SU-DHL-6 (cell line): ENCODE results near the gene GLIS2.

ENCODE experiments used
- H2AFZ ChIP-seq: fragments of 200-600 bp; sonication (generic); 2 replicates; pipeline ENCODE4 v1.6.1; 2014; ENCODE audit warnings: low read depth, mild to moderate bottlenecking, moderate library complexity, mixed read lengths, antibody characterized with exemption, low read length; ENCODE audit not compliant: severe bottlenecking
- H3F3A ChIP-seq: fragments of 200-600 bp; shearing (Covaris generic); 2 replicates; pipeline ENCODE4 v1.6.0; 2016; ENCODE audit warnings: antibody characterized with exemption, mild to moderate bottlenecking; ENCODE audit not compliant: insufficient read depth
- H3K27ac ChIP-seq: fragments of 200-600 bp; sonication (generic); 2 replicates; pipeline ENCODE4 v1.5.1; 2016; ENCODE audit warnings: low read depth, mild to moderate bottlenecking, low read length, moderate library complexity, mixed read lengths
- H3K27me3 ChIP-seq: fragments of 200-600 bp; sonication (generic), shearing (Covaris generic); 2 replicates; pipeline ENCODE4 v1.6.0; 2014; ENCODE audit warnings: mild to moderate bottlenecking, low read length
- H3K36me3 ChIP-seq: fragments of 200-600 bp; sonication (generic); 2 replicates; pipeline ENCODE4 v1.6.1; 2014; ENCODE audit warnings: mild to moderate bottlenecking, low read length, mixed read lengths
- H3K4me2 ChIP-seq: fragments of 300-600, 200-600 bp; shearing (Covaris generic), sonication (generic); 2 replicates; pipeline ENCODE4 v1.6.0; 2014; ENCODE audit warnings: low read length, low read depth, mild to moderate bottlenecking; ENCODE audit not compliant: poor library complexity, severe bottlenecking
- H3K4me3 ChIP-seq: fragments of 200-600 bp; sonication (generic); 2 replicates; pipeline ENCODE4 v1.5.1; 2014; ENCODE audit warnings: antibody characterized with exemption, low read length, mild to moderate bottlenecking, mixed read lengths; ENCODE audit not compliant: insufficient read depth, poor library complexity, severe bottlenecking
- H3K79me2 ChIP-seq: fragments of 200-600 bp; sonication (generic); 2 replicates; pipeline ENCODE4 v1.6.1; 2014; ENCODE audit warnings: mild to moderate bottlenecking, low read length, moderate library complexity; ENCODE audit not compliant: insufficient read depth
- H3K9ac ChIP-seq: fragments of 200-600 bp; sonication (generic); 2 replicates; pipeline ENCODE4 v1.7.0; 2014; ENCODE audit warnings: mild to moderate bottlenecking, low read length
- H3K9me2 ChIP-seq: fragments of 200-600 bp; sonication (generic); replicated peaks from 2 replicates; pipeline ENCODE4 v1.6.1; 2014; ENCODE audit warnings: low read length; ENCODE audit not compliant: insufficient read depth
- H3K9me3 ChIP-seq: fragments of 200-600 bp; sonication (generic); 2 replicates; pipeline ENCODE4 v1.6.1; 2014; ENCODE audit warnings: low read length, mixed read lengths; ENCODE audit not compliant: insufficient read depth
- H4K20me1 ChIP-seq: fragments of 200-600 bp; sonication (generic); 2 replicates; pipeline ENCODE4 v1.6.1; 2014; ENCODE audit warnings: low read depth, mild to moderate bottlenecking, antibody characterized with exemption, low read length, moderate library complexity, mixed read lengths
- CTCF ChIP-seq: fragments of 200-600 bp; sonication (generic); IDR thresholded peaks from one replicate; pipeline ENCODE4 v1.5.1; 2017; ENCODE audit warnings: antibody characterized with exemption, mild to moderate bottlenecking, low read length, moderate library complexity; ENCODE audit not compliant: insufficient read depth, poor library complexity, severe bottlenecking
- EZH2phosphoT487 ChIP-seq: fragments of 200-600 bp; sonication (generic), shearing (Covaris generic); conservative IDR thresholded peaks from 2 replicates; pipeline ENCODE4 v1.6.1; 2018; ENCODE audit warnings: mild to moderate bottlenecking, antibody characterized with exemption, low read length, moderate library complexity, mixed read lengths

The GLIS2 gene

GRCh38 chr16:4378999-4379690 is 63.3 kb downstream of the GLIS2 start:
- H3K36me3 ChIP-seq = no peaks in the 10 kb centered on the region
- no peaks in the 10 kb centered on the region for H3K9me3 ChIP-seq
- no peaks in the 10 kb centered on the region for H3K79me2 ChIP-seq
- no peaks in the 10 kb centered on the region for H3F3A ChIP-seq
- no peak overlapping the region for H3K27ac ChIP-seq
- H3K4me2 ChIP-seq = no peak overlapping the region
- no peak overlapping the region for H2AFZ ChIP-seq
- no peaks in the 10 kb centered on the region for H3K27me3 ChIP-seq
- no peaks in the 10 kb centered on the region for H3K9me2 ChIP-seq
- H3K4me3 ChIP-seq = no peak overlapping the region
- TF ChIP-seq CTCF = no peak
- no peak for TF ChIP-seq EZH2phosphoT487
- H3K9ac ChIP-seq = no peak overlapping the region
- H4K20me1 ChIP-seq = no peaks in the 10 kb centered on the region

GRCh38 chr16:4380119-4381063 is 64.5 kb downstream of the GLIS2 start:
- Histone ChIP-seq H3F3A (no peaks in the 10 kb centered on the region), H3K36me3 (no peaks in the 10 kb centered on the region), H2AFZ (no peak overlapping the region), H3K4me2 (no peak overlapping the region), H3K27ac (no peak overlapping the region), H3K27me3 (no peaks in the 10 kb centered on the region), H3K9me3 (no peaks in the 10 kb centered on the region), H3K9me2 (no peaks in the 10 kb centered on the region), H3K79me2 (no peaks in the 10 kb centered on the region), H3K9ac (no peak overlapping the region), H3K4me3 (no peak overlapping the region), H4K20me1 (no peaks in the 10 kb centered on the region)
- TF ChIP-seq EZH2phosphoT487 (no peak), CTCF (no peak)

- no peak overlapping the region for H3K4me2 ChIP-seq
- H3K79me2 ChIP-seq = no peaks in the 10 kb centered on the region
- H3K27me3 ChIP-seq = no peaks in the 10 kb centered on the region
- H3K36me3 ChIP-seq = no peaks in the 10 kb centered on the region
- H3K27ac ChIP-seq = no peak overlapping the region
- H3K4me3 ChIP-seq = no peak overlapping the region
- H4K20me1 ChIP-seq = no peaks in the 10 kb centered on the region
- TF ChIP-seq EZH2phosphoT487 (no peak), CTCF (no peak)
- no peaks in the 10 kb centered on the region for H3K9me2 ChIP-seq
- H3F3A ChIP-seq = no peaks in the 10 kb centered on the region
- H3K9me3 ChIP-seq = no peaks in the 10 kb centered on the region
- no peak overlapping the region for H2AFZ ChIP-seq
- H3K9ac ChIP-seq = no peak overlapping the region
Measured at GRCh38 chr16:4381072-4381934, 65.4 kb downstream of the GLIS2 start.
